K562 (cell line): ENCODE data around the gene MRPL11. TPM values are rescaled to one million over a fixed set of nuclear protein-coding genes. Genes with fewer than 3 reads are reported as not detected.

ENCODE experiments used
- BHLHE40 ChIP-seq: IDR thresholded peaks from 2 replicates; pipeline ENCODE4 v1.6.1; 2011; ENCODE audit warnings: low read length, improper control_type of control experiment
- CBFB ChIP-seq: sonication (generic); formaldehyde crosslinking; IDR thresholded peaks from 2 replicates; pipeline ENCODE4 v1.4.0; 2020; ENCODE audit warnings: mild to moderate bottlenecking, missing genetic modification reagents
- E2F3 ChIP-seq: fragments of 250-450 bp; sonication (Bioruptor Pico); IDR thresholded peaks from 2 replicates; pipeline ENCODE4 v1.4.0; 2020; ENCODE audit warnings: mild to moderate bottlenecking
- ETV5 ChIP-seq: sonication (generic); formaldehyde crosslinking; IDR thresholded peaks from 2 replicates; pipeline ENCODE4 v1.4.0; 2020; ENCODE audit warnings: low read depth, mild to moderate bottlenecking, missing genetic modification reagents
- GTF2E2 ChIP-seq: fragments of 200-800 bp; sonication (Bioruptor generic); IDR thresholded peaks from 2 replicates; pipeline ENCODE4 v1.6.1; 2016; ENCODE audit warnings: missing genetic modification characterization, missing compliant biosample characterization
- KLF1 ChIP-seq: fragments of 450-650 bp; IDR thresholded peaks from 2 replicates; pipeline ENCODE4 v1.6.1; 2016; ENCODE audit warnings: missing genetic modification characterization, missing compliant biosample characterization
- LARP7 ChIP-seq: fragments of 450-650 bp; IDR thresholded peaks from 2 replicates; pipeline ENCODE4 v1.6.1; 2016
- MTA3 ChIP-seq: fragments of 450-650 bp; formaldehyde crosslinking; IDR thresholded peaks from 2 replicates; pipeline ENCODE4 v1.6.1; 2017; ENCODE audit warnings: mild to moderate bottlenecking, borderline replicate concordance
- OTX1 ChIP-seq: fragments of 450-650 bp; formaldehyde crosslinking; IDR thresholded peaks from 2 replicates; pipeline ENCODE4 v1.4.0; 2022; ENCODE audit warnings: mild to moderate bottlenecking
- RBM17 ChIP-seq: fragments of 200-400 bp; formaldehyde crosslinking; IDR thresholded peaks from 2 replicates; pipeline ENCODE4 v1.6.1; 2017; ENCODE audit warnings: low read depth, mild to moderate bottlenecking, low read length, borderline replicate concordance
- SP2 ChIP-seq: IDR thresholded peaks from 2 replicates; pipeline ENCODE4 v1.6.1; 2011; ENCODE audit warnings: mild to moderate bottlenecking, low read depth, low read length, moderate library complexity; ENCODE audit not compliant: poor library complexity, severe bottlenecking; ENCODE audit errors: extremely low read depth
- TGIF2 ChIP-seq: sonication (generic); formaldehyde crosslinking; IDR thresholded peaks from 2 replicates; pipeline ENCODE4 v1.8.1; 2022; ENCODE audit warnings: mild to moderate bottlenecking, missing genetic modification reagents, moderate library complexity
- ZEB2 ChIP-seq: fragments of 450-650 bp; IDR thresholded peaks from 2 replicates; pipeline ENCODE4 v1.6.1; 2016
- ZKSCAN1 ChIP-seq: fragments of 150-350 bp; IDR thresholded peaks from 2 replicates; pipeline ENCODE4 v1.6.1; 2016; ENCODE audit warnings: low read depth, low read length
- ZNF134 ChIP-seq: fragments of 250-450 bp; sonication (Bioruptor Pico); conservative IDR thresholded peaks from 2 replicates; pipeline ENCODE4 v1.4.0; 2020
- polyA plus RNA-seq, 8 experiments: library from polyadenylated mRNA; depleted of rRNA in 4 of 8; stranded (reverse) in 5 of 8; unstranded in 3 of 8; fragments of >200 nt; fragmentation: Nextera tagmentation in 2 of 8; fragmentation: Illumina TruSeq in 1 of 8; extraction: Ambion mirVana in 2 of 8; extraction: Trizol in 1 of 8; gene quantifications; 2 replicates each; pipeline versions ENCODE4 v1.2.1 to v1.2.3, GENCODE V29; 2011 to 2014; ENCODE audit warnings: inconsistent platforms in 1 of 8, missing spikeins in 1 of 8
- total RNA-seq, 7 experiments: library from RNA; depleted of rRNA in 6 of 7; stranded (reverse); fragments of >200 nt in 6 of 7; fragmentation: Illumina TruSeq in 2 of 7; extraction: Trizol in 2 of 7; gene quantifications; 2 replicates each; pipeline versions ENCODE4 v1.2.1 to v1.2.3, GENCODE V29; 2011 to 2021; ENCODE audit warnings: low replicate concordance in 1 of 7
- TF ChIP-seq, protein P1 (sequence below): sonication (generic); formaldehyde crosslinking; IDR thresholded peaks from 2 replicates; pipeline ENCODE4 v1.8.0; 2022; ENCODE audit warnings: missing genetic modification reagents, mild to moderate bottlenecking, moderate library complexity, borderline replicate concordance
- TF ChIP-seq, protein P2 (sequence below): fragments of 250-450 bp; sonication (Bioruptor Pico); IDR thresholded peaks from 2 replicates; pipeline ENCODE4 v1.5.0; 2020; ENCODE audit warnings: mild to moderate bottlenecking, borderline replicate concordance
- TF ChIP-seq, protein P3 (sequence below): fragments of 250-450 bp; sonication (Bioruptor Pico); IDR thresholded peaks from 2 replicates; pipeline ENCODE4 v1.8.0; 2022; ENCODE audit warnings: inconsistent platforms, mild to moderate bottlenecking, moderate library complexity, borderline replicate concordance
- TF ChIP-seq, protein P4 (sequence below): sonication (generic); IDR thresholded peaks from 2 replicates; pipeline ENCODE4 v1.6.1; 2016
- TF ChIP-seq, protein P5 (sequence below): fragments of 250-450 bp; sonication (Bioruptor Pico); IDR thresholded peaks from 2 replicates; pipeline ENCODE4 v1.4.0; 2020; ENCODE audit warnings: mild to moderate bottlenecking

Gene MRPL11
- total and polyA plus RNA-seq, 9 of the 15 experiments (the other 6 are each of a cell fraction or from before 2014, with no cell fraction given): 33.0 to 173 (median 91.9) TPM

DNA sequence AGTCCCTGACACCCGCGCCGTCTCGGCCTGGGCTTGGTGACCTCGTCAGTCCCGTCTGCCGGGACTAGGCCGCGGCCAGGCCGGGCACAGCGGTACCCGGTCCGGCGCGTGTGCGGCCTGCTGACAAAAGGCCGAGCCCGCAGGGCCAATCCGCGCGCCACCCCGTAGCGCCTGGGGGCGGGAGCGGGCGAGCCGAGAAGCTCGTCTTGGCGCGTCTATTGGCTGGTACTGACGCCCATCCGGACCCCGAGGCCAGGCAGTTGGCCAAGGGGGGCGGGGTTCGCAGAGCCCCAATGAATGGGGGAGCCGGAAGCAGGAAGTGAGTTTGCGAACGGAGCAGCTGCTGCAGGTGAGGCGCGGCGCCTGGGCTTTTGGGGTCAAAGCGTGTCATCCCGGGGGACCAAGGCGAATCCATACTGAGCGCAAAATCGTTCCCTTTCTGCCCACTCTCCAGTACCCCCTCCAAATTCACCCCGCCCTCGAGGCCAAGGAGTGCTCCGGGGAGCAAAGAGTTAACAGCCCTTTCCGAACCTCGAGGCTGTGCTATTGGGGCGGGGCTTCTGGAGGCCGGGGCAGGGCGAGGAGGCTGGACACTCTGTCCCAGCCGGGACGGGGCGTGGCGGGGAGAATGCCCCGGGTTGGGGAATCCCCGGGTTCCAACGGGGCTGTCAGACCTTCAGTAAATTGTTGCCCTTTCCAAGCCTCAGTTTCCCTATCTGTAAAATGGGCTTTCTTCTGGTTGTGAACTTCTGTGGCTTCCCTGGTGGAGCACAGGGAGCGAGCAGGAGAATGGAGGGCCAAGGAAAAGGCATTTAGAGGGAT is 41.7 kb upstream of the MRPL11 start, which contains the start of gene DPP3 (continued):
- TF ChIP-seq, protein P1, sequence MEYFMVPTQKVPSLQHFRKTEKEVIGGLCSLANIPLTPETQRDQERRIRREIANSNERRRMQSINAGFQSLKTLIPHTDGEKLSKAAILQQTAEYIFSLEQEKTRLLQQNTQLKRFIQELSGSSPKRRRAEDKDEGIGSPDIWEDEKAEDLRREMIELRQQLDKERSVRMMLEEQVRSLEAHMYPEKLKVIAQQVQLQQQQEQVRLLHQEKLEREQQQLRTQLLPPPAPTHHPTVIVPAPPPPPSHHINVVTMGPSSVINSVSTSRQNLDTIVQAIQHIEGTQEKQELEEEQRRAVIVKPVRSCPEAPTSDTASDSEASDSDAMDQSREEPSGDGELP (CRISPR knock-in tag): peak; percentile 96
- peak; percentile 19; the same call in 1 of the 2 replicates for TF ChIP-seq TGIF2 (CRISPR knock-in tag)
- TF ChIP-seq, protein P2, sequence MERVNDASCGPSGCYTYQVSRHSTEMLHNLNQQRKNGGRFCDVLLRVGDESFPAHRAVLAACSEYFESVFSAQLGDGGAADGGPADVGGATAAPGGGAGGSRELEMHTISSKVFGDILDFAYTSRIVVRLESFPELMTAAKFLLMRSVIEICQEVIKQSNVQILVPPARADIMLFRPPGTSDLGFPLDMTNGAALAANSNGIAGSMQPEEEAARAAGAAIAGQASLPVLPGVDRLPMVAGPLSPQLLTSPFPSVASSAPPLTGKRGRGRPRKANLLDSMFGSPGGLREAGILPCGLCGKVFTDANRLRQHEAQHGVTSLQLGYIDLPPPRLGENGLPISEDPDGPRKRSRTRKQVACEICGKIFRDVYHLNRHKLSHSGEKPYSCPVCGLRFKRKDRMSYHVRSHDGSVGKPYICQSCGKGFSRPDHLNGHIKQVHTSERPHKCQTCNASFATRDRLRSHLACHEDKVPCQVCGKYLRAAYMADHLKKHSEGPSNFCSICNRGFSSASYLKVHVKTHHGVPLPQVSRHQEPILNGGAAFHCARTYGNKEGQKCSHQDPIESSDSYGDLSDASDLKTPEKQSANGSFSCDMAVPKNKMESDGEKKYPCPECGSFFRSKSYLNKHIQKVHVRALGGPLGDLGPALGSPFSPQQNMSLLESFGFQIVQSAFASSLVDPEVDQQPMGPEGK (CRISPR knock-in tag): no peak
- TF ChIP-seq OTX1 (CRISPR knock-in tag): no peak
- peak; percentile 89 for TF ChIP-seq MTA3
- TF ChIP-seq RBM17: no peak
- TF ChIP-seq, protein P3, sequence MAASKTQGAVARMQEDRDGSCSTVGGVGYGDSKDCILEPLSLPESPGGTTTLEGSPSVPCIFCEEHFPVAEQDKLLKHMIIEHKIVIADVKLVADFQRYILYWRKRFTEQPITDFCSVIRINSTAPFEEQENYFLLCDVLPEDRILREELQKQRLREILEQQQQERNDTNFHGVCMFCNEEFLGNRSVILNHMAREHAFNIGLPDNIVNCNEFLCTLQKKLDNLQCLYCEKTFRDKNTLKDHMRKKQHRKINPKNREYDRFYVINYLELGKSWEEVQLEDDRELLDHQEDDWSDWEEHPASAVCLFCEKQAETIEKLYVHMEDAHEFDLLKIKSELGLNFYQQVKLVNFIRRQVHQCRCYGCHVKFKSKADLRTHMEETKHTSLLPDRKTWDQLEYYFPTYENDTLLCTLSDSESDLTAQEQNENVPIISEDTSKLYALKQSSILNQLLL (CRISPR knock-in tag): no peak
- no peak for TF ChIP-seq CBFB
- no peak for TF ChIP-seq ZKSCAN1
- TF ChIP-seq BHLHE40: 0 out of 2 replicates have a peak, but pooled peaks have one; percentile 12
- TF ChIP-seq GTF2E2: peak; percentile 90; the same call in 1 of the 2 replicates
- TF ChIP-seq E2F3 (CRISPR knock-in tag): no peak
- TF ChIP-seq SP2: peak; percentile 80
- TF ChIP-seq LARP7: peak; percentile 60; the same call in 1 of the 2 replicates
- TF ChIP-seq KLF1 (tag): peak; percentile 74; the same call in 1 of the 2 replicates
- 0 out of 2 replicates have a peak, but pooled peaks have one; percentile 29 for TF ChIP-seq ZEB2
- TF ChIP-seq, protein P4, sequence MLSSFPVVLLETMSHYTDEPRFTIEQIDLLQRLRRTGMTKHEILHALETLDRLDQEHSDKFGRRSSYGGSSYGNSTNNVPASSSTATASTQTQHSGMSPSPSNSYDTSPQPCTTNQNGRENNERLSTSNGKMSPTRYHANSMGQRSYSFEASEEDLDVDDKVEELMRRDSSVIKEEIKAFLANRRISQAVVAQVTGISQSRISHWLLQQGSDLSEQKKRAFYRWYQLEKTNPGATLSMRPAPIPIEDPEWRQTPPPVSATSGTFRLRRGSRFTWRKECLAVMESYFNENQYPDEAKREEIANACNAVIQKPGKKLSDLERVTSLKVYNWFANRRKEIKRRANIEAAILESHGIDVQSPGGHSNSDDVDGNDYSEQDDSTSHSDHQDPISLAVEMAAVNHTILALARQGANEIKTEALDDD: no peak
- TF ChIP-seq ETV5: no peak; the same call in 1 of the 2 replicates
- TF ChIP-seq, protein P5, sequence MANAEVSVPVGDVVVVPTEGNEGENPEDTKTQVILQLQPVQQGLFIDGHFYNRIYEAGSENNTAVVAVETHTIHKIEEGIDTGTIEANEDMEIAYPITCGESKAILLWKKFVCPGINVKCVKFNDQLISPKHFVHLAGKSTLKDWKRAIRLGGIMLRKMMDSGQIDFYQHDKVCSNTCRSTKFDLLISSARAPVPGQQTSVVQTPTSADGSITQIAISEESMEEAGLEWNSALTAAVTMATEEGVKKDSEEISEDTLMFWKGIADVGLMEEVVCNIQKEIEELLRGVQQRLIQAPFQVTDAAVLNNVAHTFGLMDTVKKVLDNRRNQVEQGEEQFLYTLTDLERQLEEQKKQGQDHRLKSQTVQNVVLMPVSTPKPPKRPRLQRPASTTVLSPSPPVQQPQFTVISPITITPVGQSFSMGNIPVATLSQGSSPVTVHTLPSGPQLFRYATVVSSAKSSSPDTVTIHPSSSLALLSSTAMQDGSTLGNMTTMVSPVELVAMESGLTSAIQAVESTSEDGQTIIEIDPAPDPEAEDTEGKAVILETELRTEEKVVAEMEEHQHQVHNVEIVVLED: no peak
- TF ChIP-seq ZNF134: no peak
